ENCODE data around the gene TMEM158.

Gene TMEM158

GRCh38 chr3:45199837-45200648, 26.0 kb downstream of the TMEM158 start:
- peak; percentile 90 for DNase-seq (ENCODE audit: low read depth)

- DNase-seq (ENCODE audit: low read depth): no peak
Observed at GRCh38 chr3:45198264-45199260, 27.5 kb downstream of the TMEM158 start.

GRCh38 chr3:45194791-45195190, 31.3 kb downstream of the TMEM158 start:
- DNase-seq (ENCODE audit: low read depth): no peak

GRCh38 chr3:45191924-45192417, 34.1 kb downstream of the TMEM158 start:
- DNase-seq (ENCODE audit: low read depth): no peak

- no peak for DNase-seq (ENCODE audit: low read depth)
Observed at GRCh38 chr3:45191424-45191823, 34.7 kb downstream of the TMEM158 start.

- no peak for DNase-seq (ENCODE audit: low read depth)
Observed at GRCh38 chr3:45188719-45189659, 37.1 kb downstream of the TMEM158 start.

- no peak for DNase-seq (ENCODE audit: low read depth)
Observed at GRCh38 chr3:45187694-45188141, 38.4 kb downstream of the TMEM158 start.

GRCh38 chr3:45186871-45187270, 39.2 kb downstream of the TMEM158 start:
- no peak for DNase-seq (ENCODE audit: low read depth)

- DNase-seq (ENCODE audit: low read depth): no peak
Observed at GRCh38 chr3:45185461-45185860, 40.6 kb downstream of the TMEM158 start.

- DNase-seq (ENCODE audit: low read depth): no peak
Observed at GRCh38 chr3:45185052-45185451, 41.0 kb downstream of the TMEM158 start.

GRCh38 chr3:45183872-45184262, 42.2 kb downstream of the TMEM158 start:
- no peak for DNase-seq (ENCODE audit: low read depth)

GRCh38 chr3:45182915-45183871, 42.9 kb downstream of the TMEM158 start:
- peak; percentile 47 for DNase-seq (ENCODE audit: low read depth)

GRCh38 chr3:45181496-45181895, 44.6 kb downstream of the TMEM158 start:
- no peak for DNase-seq (ENCODE audit: low read depth)

GRCh38 chr3:45180899-45181298, 45.2 kb downstream of the TMEM158 start:
- DNase-seq (ENCODE audit: low read depth): no peak

- DNase-seq (ENCODE audit: low read depth): peak; percentile 66
Observed at GRCh38 chr3:45180051-45180450, 46.0 kb downstream of the TMEM158 start.

- DNase-seq (ENCODE audit: low read depth): no peak
Observed at GRCh38 chr3:45179163-45179562, 46.9 kb downstream of the TMEM158 start.

- peak; percentile 61 for DNase-seq (ENCODE audit: low read depth)
Observed at GRCh38 chr3:45178183-45179023, 47.7 kb downstream of the TMEM158 start.

GRCh38 chr3:45176912-45177311, 49.2 kb downstream of the TMEM158 start:
- DNase-seq (ENCODE audit: low read depth): no peak

All from HS-27A (cell line).